Measurements from ENCODE around the gene HSPA13. TPM values are rescaled to one million over a fixed set of nuclear protein-coding genes. Genes with fewer than 3 reads are reported as not detected.

The HSPA13 gene
- total and polyA plus RNA-seq, 2 of the 8 experiments (the other 6 are each of a cell fraction or from before 2014, with no cell fraction given) = 7.8 to 36.9 TPM

GRCh38 chr21:14414932-14415508, 32.1 kb upstream of the HSPA13 start:
- FAIRE-seq = no peak
- WGBS, 2 experiments (ENCODE audit: extremely low coverage in 1 of 2, insufficient coverage in 1 of 2, insufficient read length in 1 of 2, insufficient replicate concordance in 2 of 2, low coverage in 1 of 2, low lambda C conversion rate in 2 of 2, missing lambda C conversion rate in 1 of 2) = 90% methylated on average over 2 of the region's 2 CpGs; no CpG with 5 or more reads in 1 of the 2 experiments
- CTCF ChIA-PET (ENCODE audit: partially characterized antibody) = no interaction called here

More at GRCh38 chr21:14414932-14415508, 32.1 kb upstream of the HSPA13 start:
- Histone ChIP-seq H3K4me2 (ENCODE audit: insufficient read depth in 1 of 2, low read depth in 2 of 2, low read length in 2 of 2) (no peak overlapping the region), H3K79me2 (ENCODE audit: control insufficient read depth in 1 of 2, insufficient read depth in 2 of 2, low read length in 2 of 2) (no peaks in the 10 kb centered on the region), H4K8ac (ENCODE audit: extremely low read depth, insufficient read depth, low read length) (no peak overlapping the region), H2AK5ac (ENCODE audit: low read depth, low read length) (no peak overlapping the region), H2BK20ac (ENCODE audit: low read length) (no peak overlapping the region), H3K14ac (ENCODE audit: insufficient read length) (no peak overlapping the region), H4K91ac (replicated peaks; ENCODE audit: insufficient read length, low read length) (no peak overlapping the region), H2BK15ac (ENCODE audit: low read length) (no peak overlapping the region), H3K27ac (ENCODE audit: low read depth, low read length) (no peak overlapping the region), H4K5ac (ENCODE audit: insufficient read length, low read depth, low read length) (no peak overlapping the region), H3K4me3 (ENCODE audit: extremely low read depth in 1 of 4, insufficient read depth in 2 of 4, low read depth in 3 of 4, low read length in 4 of 4) (no peak overlapping the region), H3K23me2 (ENCODE audit: low read depth, low read length) (no peaks in the 10 kb centered on the region), H3K9ac (replicated peaks in 1 of 4; ENCODE audit: extremely low read depth in 1 of 4, low read depth in 3 of 4, low read length in 3 of 4) (no peak overlapping the region), H3K4ac (replicated peaks; ENCODE audit: insufficient read length, low read depth, low read length) (no peak overlapping the region), H3K36me3 (ENCODE audit: control insufficient read depth in 2 of 4, insufficient read depth in 4 of 4, low read length in 3 of 4) (no peaks in the 10 kb centered on the region), H3K9me3 (ENCODE audit: insufficient read depth in 2 of 2, low read depth in 1 of 2, low read length in 1 of 2) (peaks cover 2 to 3% of the 10 kb centered on the region in 2 experiments; a peak in 1 of 4 replicates), H3K56ac (replicated peaks; ENCODE audit: insufficient read length, low read depth, low read length) (no peak overlapping the region), H3K79me1 (ENCODE audit: low read depth, low read length) (no peaks in the 10 kb centered on the region), H2AFZ (ENCODE audit: low read length) (no peak overlapping the region), H3K27me3 (replicated peaks in 1 of 4; ENCODE audit: control insufficient read depth in 3 of 4, extremely low read depth in 1 of 4, insufficient read depth in 3 of 4, low read length in 3 of 4) (no peaks in the 10 kb centered on the region), H3K23ac (ENCODE audit: insufficient read length) (no peak overlapping the region), H2BK12ac (ENCODE audit: low read depth, low read length) (no peak overlapping the region), H3K4me1 (replicated peaks in 1 of 4; ENCODE audit: control insufficient read depth in 3 of 4, insufficient read depth in 4 of 4, low read length in 3 of 4) (no peaks in the 10 kb centered on the region), H3K18ac (ENCODE audit: extremely low read depth, low read length) (no peak overlapping the region), H2BK5ac (ENCODE audit: low read depth, low read length) (no peak overlapping the region), H2BK120ac (replicated peaks; ENCODE audit: low read depth, low read length) (no peak overlapping the region), H4K20me1 (replicated peaks in 1 of 2; ENCODE audit: control insufficient read depth in 1 of 2, insufficient read depth in 2 of 2, low read length in 2 of 2) (no peaks in the 10 kb centered on the region)
- DNase-seq (ENCODE audit: low read depth in 1 of 2, low spot score in 2 of 2) = no peak
- TF ChIP-seq HDAC6 (IDR thresholded peaks at IDR 0.05; ENCODE audit: low read depth, low read length) = no peak
- TF ChIP-seq CBX8 (IDR thresholded peaks at IDR 0.05; ENCODE audit: borderline replicate concordance, low read depth, low read length) = no peak
- POLR2A ChIA-PET (ENCODE audit: partially characterized antibody) = no interaction called here

Measured in H1 (cell line).